Mesenchymal stem cell (in vitro differentiated cells and primary cell): Measurements from ENCODE around the gene BMPR1A.
"Not testable (repeated sequence)": the region's sequence is repeated elsewhere in the genome, so short reads cannot be mapped to it uniquely, and the experiment has no call there.

Experiments used
- DNase-seq: peaks from one replicate; pipeline ENCODE4 v3.0.0-alpha.2; 2013
- H2AFZ ChIP-seq: one replicate; pipeline ENCODE4 v1.6.1; 2013; ENCODE audit warnings: low read depth, mild to moderate bottlenecking, control low read depth, inconsistent platforms, low read length, moderate library complexity
- H2AK5ac ChIP-seq: 2 replicates; pipeline ENCODE4 v1.6.1; 2013; ENCODE audit warnings: low read length, moderate library complexity, mild to moderate bottlenecking, inconsistent platforms; ENCODE audit not compliant: severe bottlenecking
- H2BK120ac ChIP-seq: one replicate; pipeline ENCODE4 v1.6.1; 2013; ENCODE audit warnings: low read depth, mild to moderate bottlenecking, inconsistent platforms, low read length, moderate library complexity
- H2BK12ac ChIP-seq, 2 experiments: one replicate each; pipeline ENCODE4 v1.6.1; 2013; ENCODE audit warnings: inconsistent platforms in 2 of 2, low read length in 2 of 2, mild to moderate bottlenecking in 2 of 2, moderate library complexity in 2 of 2, control low read depth in 1 of 2
- H2BK15ac ChIP-seq: one replicate; pipeline ENCODE4 v1.6.1; 2013; ENCODE audit warnings: mild to moderate bottlenecking, low read depth, inconsistent platforms; ENCODE audit not compliant: poor library complexity, severe bottlenecking
- H2BK5ac ChIP-seq: 2 replicates; pipeline ENCODE4 v1.6.1; 2013; ENCODE audit warnings: low read depth, mild to moderate bottlenecking, low read length, control low read depth, inconsistent platforms; ENCODE audit not compliant: poor library complexity, severe bottlenecking
- H3K14ac ChIP-seq, 2 experiments: one replicate each; pipeline ENCODE4 v1.6.1; 2013; ENCODE audit warnings: inconsistent platforms in 2 of 2, low read length in 2 of 2, control low read depth in 1 of 2, mild to moderate bottlenecking in 1 of 2, moderate library complexity in 1 of 2
- H3K18ac ChIP-seq, 2 experiments: one replicate each; pipeline ENCODE4 v1.6.1; 2013; ENCODE audit warnings: inconsistent platforms in 2 of 2, low read length in 2 of 2, control low read depth in 1 of 2, low read depth in 1 of 2, mild to moderate bottlenecking in 1 of 2
- H3K23ac ChIP-seq, 2 experiments: one replicate each; pipeline ENCODE4 v1.6.1; 2013; ENCODE audit warnings: inconsistent platforms in 2 of 2, low read length in 2 of 2, mild to moderate bottlenecking in 2 of 2, moderate library complexity in 2 of 2, control low read depth in 1 of 2
- H3K27ac ChIP-seq: 2 replicates; pipeline ENCODE4 v1.5.1; 2013; ENCODE audit warnings: mild to moderate bottlenecking, moderate library complexity, low read length, control low read depth, inconsistent platforms; ENCODE audit not compliant: poor library complexity, severe bottlenecking
- H3K27me3 ChIP-seq, 2 experiments: 2 replicates each; pipeline versions ENCODE4 v1.6.1 to v1.7.0; 2013; ENCODE audit warnings: low read length in 2 of 2, mild to moderate bottlenecking in 2 of 2, moderate library complexity in 2 of 2, control low read depth in 1 of 2, inconsistent platforms in 1 of 2; ENCODE audit not compliant: control insufficient read depth in 1 of 2, insufficient read depth in 1 of 2
- H3K36me3 ChIP-seq, 2 experiments: 2 replicates each; pipeline versions ENCODE4 v1.6.1 to v1.7.0; 2013; ENCODE audit warnings: low read length in 2 of 2, control low read depth in 1 of 2, inconsistent platforms in 1 of 2, low read depth in 1 of 2, mild to moderate bottlenecking in 1 of 2; ENCODE audit not compliant: insufficient read depth in 2 of 2, control insufficient read depth in 1 of 2
- H3K4ac ChIP-seq, 2 experiments: one replicate each; pipeline ENCODE4 v1.6.1; 2013; ENCODE audit warnings: inconsistent platforms in 2 of 2, low read length in 2 of 2, mild to moderate bottlenecking in 2 of 2, moderate library complexity in 2 of 2, control low read depth in 1 of 2, low read depth in 1 of 2
- H3K4me1 ChIP-seq: 2 replicates; pipeline ENCODE4 v1.6.1; 2013; ENCODE audit warnings: low read depth, low read length, control low read depth; ENCODE audit not compliant: control insufficient read depth, insufficient read depth
- H3K4me2 ChIP-seq: 2 replicates; pipeline ENCODE4 v1.6.1; 2013; ENCODE audit warnings: low read length, mild to moderate bottlenecking, inconsistent platforms; ENCODE audit not compliant: poor library complexity, severe bottlenecking
- H3K4me3 ChIP-seq, 2 experiments: 2 replicates each; pipeline versions ENCODE4 v1.5.1 to v1.7.0; 2013; ENCODE audit warnings: low read length in 2 of 2, mild to moderate bottlenecking in 2 of 2, control low read depth in 1 of 2, low read depth in 1 of 2; ENCODE audit not compliant: insufficient read depth in 1 of 2
- H3K79me1 ChIP-seq: replicated peaks from 2 replicates; pipeline ENCODE4 v1.6.1; 2013; ENCODE audit warnings: mild to moderate bottlenecking, control low read depth, low read length, inconsistent platforms; ENCODE audit not compliant: poor library complexity, severe bottlenecking
- H3K9ac ChIP-seq: 2 replicates; pipeline ENCODE4 v1.7.0; 2013; ENCODE audit warnings: mild to moderate bottlenecking, low read length, moderate library complexity
- H3K9me3 ChIP-seq: 2 replicates; pipeline ENCODE4 v1.7.0; 2013; ENCODE audit warnings: mild to moderate bottlenecking, low read length; ENCODE audit not compliant: control insufficient read depth
- H4K8ac ChIP-seq: one replicate; pipeline ENCODE4 v1.6.1; 2013; ENCODE audit warnings: inconsistent platforms, mild to moderate bottlenecking, low read length, moderate library complexity
- H4K91ac ChIP-seq: one replicate; pipeline ENCODE4 v1.6.1; 2013; ENCODE audit warnings: mild to moderate bottlenecking, low read length, inconsistent platforms
- WGBS: methylation state at CpG from one replicate; pipeline ENCODE4 v1.1.7; 2013; ENCODE audit warnings: mixed read lengths; 5-methylcytosine and 5-hydroxymethylcytosine counted together

BMPR1A gene

DNA sequence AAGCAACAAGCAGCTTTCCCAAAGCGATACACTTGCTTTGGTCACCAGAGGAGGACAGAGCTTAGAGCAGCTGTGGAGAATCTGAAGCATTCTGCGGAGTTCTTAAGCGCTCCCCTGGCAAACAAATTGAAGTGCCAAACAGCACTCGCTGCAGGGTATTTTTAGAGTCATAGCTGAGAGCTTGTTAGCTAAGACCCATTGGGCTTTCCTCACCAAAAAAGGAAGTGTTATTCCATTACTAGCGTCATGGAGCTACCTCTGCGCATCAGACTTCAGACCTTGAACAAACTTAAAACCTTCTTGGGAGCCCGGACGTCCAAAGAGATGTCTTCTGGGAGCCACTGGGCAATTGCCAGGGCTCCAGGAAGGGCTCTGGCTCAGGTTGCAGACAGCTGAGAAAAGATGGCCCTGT lies 23.2 kb upstream of the BMPR1A start:
- Histone ChIP-seq H3K23ac (no peak overlapping the region), H2BK5ac (no peak overlapping the region), H2AFZ (no peak overlapping the region), H3K4me1 (peaks cover 2% of the 10 kb centered on the region), H3K27ac (no peak overlapping the region), H4K91ac (no peak overlapping the region), H3K18ac (no peak overlapping the region), H3K4me2 (no peak overlapping the region), H4K8ac (no peak overlapping the region), H3K9ac (no peak overlapping the region), H3K14ac (no peak overlapping the region), H3K9me3 (no peaks in the 10 kb centered on the region), H2BK15ac (no peak overlapping the region), H3K27me3 (no peaks in the 10 kb centered on the region), H3K79me1 (no peaks in the 10 kb centered on the region), H3K36me3 (no peaks in the 10 kb centered on the region), H2AK5ac (no peak overlapping the region), H3K4ac (no peak overlapping the region), H2BK12ac (no peak overlapping the region), H3K4me3 (no peak overlapping the region), H2BK120ac (no peak overlapping the region)
- no peak for DNase-seq
- WGBS, result 89% methylated on average over 8 of the region's 8 CpGs

DNA sequence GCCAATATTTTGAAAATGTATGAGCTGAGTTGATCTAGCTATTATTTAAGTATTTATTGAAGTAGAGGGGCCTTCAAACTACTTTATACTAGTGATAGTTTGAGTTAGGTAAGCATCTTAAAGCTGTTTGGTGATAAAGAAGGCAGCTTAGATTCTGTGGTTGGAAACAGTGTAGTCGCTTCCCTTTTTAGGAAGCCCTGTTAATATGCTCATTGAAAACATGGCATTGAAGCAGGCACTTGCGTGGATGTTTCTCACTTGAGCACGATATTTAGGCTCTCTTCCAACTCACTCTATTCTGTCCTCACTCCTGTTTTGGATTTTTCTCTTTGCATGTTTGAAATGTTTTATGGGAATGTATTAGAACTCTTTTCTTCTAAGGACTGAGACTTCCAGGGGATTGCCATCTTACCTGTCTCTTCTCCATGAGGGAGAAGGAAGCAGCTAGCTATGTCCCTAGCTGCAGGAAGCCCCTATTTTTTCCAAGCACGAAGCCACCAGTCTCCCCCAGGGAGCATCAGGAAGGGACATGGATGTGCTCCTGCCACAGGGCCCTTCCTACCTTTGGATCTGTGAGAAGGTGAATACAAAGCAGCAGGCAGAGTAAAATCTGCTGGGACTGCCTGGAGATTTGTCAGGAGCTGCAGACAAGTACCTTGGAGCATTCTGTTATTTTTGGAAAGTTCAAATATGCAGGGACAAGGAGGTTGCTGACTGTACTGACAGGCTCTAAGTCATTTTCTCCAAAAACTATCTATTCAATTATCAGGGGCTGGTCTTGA lies 22.0 kb upstream of the BMPR1A start:
- peaks cover 2% of the 10 kb centered on the region for H3K4me1 ChIP-seq
- DNase-seq, result no peak
- H3K4ac ChIP-seq, result no peak overlapping the region
- no peaks in the 10 kb centered on the region for H3K36me3 ChIP-seq
- H2BK12ac ChIP-seq, result no peak overlapping the region
- no peaks in the 10 kb centered on the region for H3K9me3 ChIP-seq
- H4K91ac ChIP-seq, result no peak overlapping the region
- H3K14ac ChIP-seq, result no peak overlapping the region
- no peak overlapping the region for H3K9ac ChIP-seq
- H2BK120ac ChIP-seq, result no peak overlapping the region
- no peak overlapping the region for H2AFZ ChIP-seq
- H3K23ac ChIP-seq, result no peak overlapping the region
- no peak overlapping the region for H3K4me3 ChIP-seq
- WGBS, result 93% methylated on average over 3 of the region's 4 CpGs
- H3K27ac ChIP-seq, result no peak overlapping the region
- no peak overlapping the region for H2BK15ac ChIP-seq
- no peaks in the 10 kb centered on the region for H3K27me3 ChIP-seq
- no peak overlapping the region for H2AK5ac ChIP-seq
- H3K4me2 ChIP-seq, result no peak overlapping the region
- no peaks in the 10 kb centered on the region for H3K79me1 ChIP-seq
- no peak overlapping the region for H4K8ac ChIP-seq
- no peak overlapping the region for H2BK5ac ChIP-seq
- no peak overlapping the region for H3K18ac ChIP-seq

DNA sequence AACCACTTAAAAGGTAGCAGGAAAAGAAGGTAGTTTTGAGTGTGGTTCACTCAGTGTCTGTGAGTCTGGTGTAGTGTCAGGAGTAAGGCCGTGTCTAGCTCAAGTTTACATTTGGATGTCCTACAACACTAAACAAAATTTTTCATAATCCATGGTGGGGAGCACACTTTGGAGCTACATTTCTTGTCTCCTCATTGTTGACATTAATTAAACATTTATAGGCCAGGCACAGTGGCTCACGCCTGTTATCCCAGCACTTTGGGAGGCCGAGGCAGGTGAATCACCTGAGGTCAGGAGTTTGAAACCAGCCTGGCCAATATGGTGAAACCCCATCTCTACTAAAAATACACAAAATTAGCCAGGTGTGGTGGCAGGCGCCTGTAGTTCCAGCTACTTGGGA lies 21.1 kb upstream of the BMPR1A start:
- H2BK120ac ChIP-seq, H2AFZ ChIP-seq, H3K4ac ChIP-seq, H3K27me3 ChIP-seq, H3K79me1 ChIP-seq, H3K4me3 ChIP-seq, H2BK12ac ChIP-seq, H4K8ac ChIP-seq, H3K23ac ChIP-seq, H3K4me2 ChIP-seq, H3K9me3 ChIP-seq, H2BK5ac ChIP-seq, DNase-seq, H3K9ac ChIP-seq, H3K18ac ChIP-seq, H4K91ac ChIP-seq, H3K4me1 ChIP-seq, H3K14ac ChIP-seq, H3K36me3 ChIP-seq, H2BK15ac ChIP-seq, H3K27ac ChIP-seq, H2AK5ac ChIP-seq: not testable (repeated sequence)
- WGBS, result 95% methylated on average over 3 of the region's 4 CpGs

DNA sequence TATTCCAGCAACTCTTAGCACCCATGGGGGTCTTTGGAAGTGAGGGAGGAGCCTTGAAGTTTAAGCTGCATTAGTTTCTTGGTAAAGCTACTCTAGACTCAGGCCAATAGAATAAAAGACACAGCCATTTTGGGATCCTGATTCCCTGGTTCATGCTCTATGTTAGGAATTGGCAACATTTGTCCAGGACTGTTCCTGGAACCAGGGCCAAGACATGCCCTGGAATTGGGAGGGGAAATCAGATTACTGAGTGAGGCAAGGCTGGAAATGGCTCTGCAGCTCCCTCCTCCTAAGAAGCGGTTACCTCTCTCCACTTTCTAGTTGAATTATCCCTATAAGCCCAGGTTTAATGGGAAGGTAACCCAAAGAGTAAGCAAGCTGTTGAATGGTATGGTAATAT lies 14.2 kb upstream of the BMPR1A start:
- Histone ChIP-seq H3K79me1 (no peaks in the 10 kb centered on the region), H3K4ac (no peak overlapping the region), H3K27ac (no peak overlapping the region), H4K8ac (no peak overlapping the region), H3K36me3 (no peaks in the 10 kb centered on the region), H3K27me3 (no peaks in the 10 kb centered on the region), H3K4me3 (no peak overlapping the region), H2AK5ac (no peak overlapping the region), H2BK120ac (no peak overlapping the region), H2AFZ (no peak overlapping the region), H3K18ac (no peak overlapping the region), H3K4me2 (no peak overlapping the region), H2BK5ac (no peak overlapping the region), H2BK12ac (no peak overlapping the region), H3K14ac (no peak overlapping the region), H4K91ac (no peak overlapping the region), H3K9ac (no peak overlapping the region), H3K4me1 (no peaks in the 10 kb centered on the region), H3K9me3 (no peaks in the 10 kb centered on the region), H3K23ac (no peak overlapping the region), H2BK15ac (no peak overlapping the region)
- DNase-seq, result no peak
- WGBS, result no CpG with 5 or more reads among the region's 1 CpG
